Choroid plexus epithelial cell (primary cell): Measurements from ENCODE around the gene MYT1.
A peak's percentile ranks its signal among the peaks of the same experiment; 100 is the strongest.

Experiments used
- DNase-seq: peaks from one replicate; pipeline ENCODE4 v3.0.0-alpha.2; 2010; ENCODE audit warnings: low read depth
- H3K4me3 ChIP-seq: 2 replicates; pipeline ENCODE4 v1.5.1; 2011; ENCODE audit warnings: low read depth, mild to moderate bottlenecking, control low read depth, low read length, moderate library complexity
- CTCF ChIP-seq: conservative IDR thresholded peaks from 2 replicates; pipeline ENCODE4 v1.5.1; 2011; ENCODE audit warnings: low read depth, mild to moderate bottlenecking, control low read depth, inconsistent platforms, low read length, moderate library complexity

Gene MYT1

GRCh38 chr20:64254571-64255360 is 90.5 kb downstream of the MYT1 start:
- no peak for TF ChIP-seq CTCF
- H3K4me3 ChIP-seq: peak overlapping the region; percentile 80
- no peak for DNase-seq

- TF ChIP-seq CTCF: no peak
- peak within 1 kb of the TSS; percentile 80 for H3K4me3 ChIP-seq
- DNase-seq: peak; percentile 76
Observed at GRCh38 chr20:64255361-64256281, 91.4 kb downstream of the MYT1 start, which contains the start of gene PCMTD2. TSS of gene PCMTD2 (plus strand) at chr20:64255748. CDS start at chr20:64259966, 4,218 bp downstream.

- no peak for TF ChIP-seq CTCF
- DNase-seq: no peak
- H3K4me3 ChIP-seq: peak overlapping the region; percentile 80
Observed at GRCh38 chr20:64256282-64256935, 92.2 kb downstream of the MYT1 start.

GRCh38 chr20:64257107-64257757 is 93.0 kb downstream of the MYT1 start:
- no peak for DNase-seq
- TF ChIP-seq CTCF: no peak
- no peak overlapping the region for H3K4me3 ChIP-seq

- no peak overlapping the region for H3K4me3 ChIP-seq
- DNase-seq: no peak
- TF ChIP-seq CTCF: no peak
Observed at GRCh38 chr20:64258071-64258823, 94.0 kb downstream of the MYT1 start.

- TF ChIP-seq CTCF: no peak
- H3K4me3 ChIP-seq: no peak overlapping the region
- no peak for DNase-seq
Observed at GRCh38 chr20:64260239-64260638, 96.0 kb downstream of the MYT1 start.
